Endothelial cell of umbilical vein (primary cell): Measurements from ENCODE around the gene KSR1. TPM values are rescaled to one million over a fixed set of nuclear protein-coding genes. Genes with fewer than 3 reads are reported as not detected.

ENCODE experiments used
- BruUV-seq: library from RNA; stranded (reverse); fragments of 400-500 nt; replicated peaks from 2 replicates; lab custom pipeline; 2021; lab: Mats Ljungman, UMichigan
- CTCF ChIA-PET: fragments of 300-600, 350-600 bp; sonication (Branson Sonifier 250); formaldehyde crosslinking; loops from one replicate; lab custom pipeline; 2021; ENCODE audit warnings: antibody characterized with exemption, inconsistent platforms; lab: Charles Lee
- POLR2A ChIA-PET: fragments of 300-600, 350-600 bp; sonication (Branson Sonifier 250); formaldehyde crosslinking; loops from one replicate; lab custom pipeline; 2021; ENCODE audit warnings: antibody characterized with exemption, inconsistent platforms; lab: Charles Lee
- DNase-seq: peaks from one replicate; pipeline ENCODE4 v3.0.0-alpha.2; 2011; ENCODE audit warnings: low read depth, low spot score
- FAIRE-seq: peaks from 2 replicates; lab custom pipeline; 2011; peaks lifted over from hg19 to GRCh38; lab: Jason Lieb, UNC
- H2AFZ ChIP-seq: 2 replicates; pipeline ENCODE4 v1.6.0; 2012; ENCODE audit warnings: low read depth, low read length, control low read depth, inconsistent platforms
- H3K27ac ChIP-seq: 2 replicates; pipeline ENCODE4 v1.5.1; 2011; ENCODE audit warnings: low read depth, mild to moderate bottlenecking, control low read depth, low read length, moderate library complexity; ENCODE audit not compliant: insufficient read depth
- H3K27me3 ChIP-seq, 2 experiments: 2 replicates each; pipeline versions ENCODE4 v1.6.0 to v1.6.1; 2011; ENCODE audit warnings: low read length in 2 of 2, mixed read lengths in 1 of 2; ENCODE audit not compliant: control insufficient read depth in 2 of 2, insufficient read depth in 2 of 2
- H3K36me3 ChIP-seq, 2 experiments: 2 replicates in 1 of 2; 3 replicates in 1 of 2; pipeline ENCODE4 v1.5.1; 2011; ENCODE audit warnings: low read length in 2 of 2, mild to moderate bottlenecking in 1 of 2, moderate library complexity in 1 of 2; ENCODE audit not compliant: control insufficient read depth in 2 of 2, insufficient read depth in 2 of 2; ENCODE audit errors: extremely low read depth in 1 of 2
- H3K4me1 ChIP-seq: 3 replicates; pipeline ENCODE4 v1.5.1; 2011; ENCODE audit warnings: mild to moderate bottlenecking, low read length; ENCODE audit not compliant: control insufficient read depth, insufficient read depth; ENCODE audit errors: extremely low read depth
- H3K4me2 ChIP-seq: 2 replicates; pipeline ENCODE4 v1.6.1; 2011; ENCODE audit warnings: low read length, control low read depth, mixed read lengths; ENCODE audit not compliant: insufficient read depth
- H3K4me3 ChIP-seq, 3 experiments: fragments of 200-600 bp in 1 of 3; sonication (generic), shearing (Covaris generic) in 1 of 3; replicated peaks in 1 of 3; 2 replicates each; pipeline ENCODE4 v1.5.1; 2011 to 2016; ENCODE audit warnings: control low read depth in 3 of 3, low read length in 3 of 3, mild to moderate bottlenecking in 2 of 3, inconsistent platforms in 1 of 3, low read depth in 1 of 3, moderate library complexity in 1 of 3; ENCODE audit not compliant: insufficient read depth in 1 of 3
- H3K79me2 ChIP-seq: 2 replicates; pipeline ENCODE4 v1.6.0; 2012; ENCODE audit warnings: low read length, inconsistent platforms; ENCODE audit not compliant: control insufficient read depth, insufficient read depth
- H3K9ac ChIP-seq: replicated peaks from 2 replicates; pipeline ENCODE3; 2011; ENCODE audit warnings: low read length, control low read depth; ENCODE audit not compliant: insufficient read depth; ENCODE audit errors: extremely low read depth
- H3K9me1 ChIP-seq: replicated peaks from 3 replicates; pipeline ENCODE4 v1.6.0; 2011; ENCODE audit warnings: mild to moderate bottlenecking, low read length; ENCODE audit not compliant: control insufficient read depth, insufficient read depth; ENCODE audit errors: extremely low read depth
- H3K9me3 ChIP-seq: replicated peaks from 2 replicates; pipeline ENCODE4 v1.5.1; 2012; ENCODE audit warnings: low read length, inconsistent platforms; ENCODE audit not compliant: control insufficient read depth, insufficient read depth
- H4K20me1 ChIP-seq: replicated peaks from 2 replicates; pipeline ENCODE3; 2011; ENCODE audit warnings: mild to moderate bottlenecking, low read length; ENCODE audit not compliant: control insufficient read depth, insufficient read depth; ENCODE audit errors: extremely low read depth
- CTCF ChIP-seq, 2 donors: IDR thresholded peaks; 1 replicate in 1 of 2; 2 replicates in 1 of 2; pipeline ENCODE4 v1.5.1; 2011; ENCODE audit warnings: low read length in 2 of 2, mild to moderate bottlenecking in 2 of 2, moderate library complexity in 2 of 2, control low read depth in 1 of 2, inconsistent platforms in 1 of 2, low read depth in 1 of 2; ENCODE audit not compliant: insufficient read depth in 1 of 2; ENCODE audit errors: extremely low read depth in 1 of 2
- EZH2 ChIP-seq: IDR thresholded peaks from 2 replicates; pipeline ENCODE4 v1.6.1; 2012; ENCODE audit warnings: borderline replicate concordance, low read depth, mild to moderate bottlenecking, moderate library complexity, low read length, inconsistent platforms; ENCODE audit not compliant: severe bottlenecking
- FOS ChIP-seq: IDR thresholded peaks from 2 replicates; pipeline ENCODE4 v1.6.1; 2011; ENCODE audit warnings: mild to moderate bottlenecking, low read length, moderate library complexity, borderline replicate concordance; ENCODE audit not compliant: insufficient read depth
- GATA2 ChIP-seq: IDR thresholded peaks from 2 replicates; pipeline ENCODE4 v1.7.0; 2011; ENCODE audit warnings: low read depth, mild to moderate bottlenecking, moderate library complexity, mixed read lengths, low read length; ENCODE audit not compliant: insufficient read length, insufficient read depth
- JUN ChIP-seq: IDR thresholded peaks from 2 replicates; pipeline ENCODE4 v1.6.1; 2011; ENCODE audit warnings: borderline replicate concordance, low read depth; ENCODE audit not compliant: insufficient read length, insufficient read depth
- MAX ChIP-seq: IDR thresholded peaks from 2 replicates; pipeline ENCODE4 v1.6.1; 2011; ENCODE audit not compliant: insufficient read depth, insufficient read length
- MYC ChIP-seq: IDR thresholded peaks from one replicate; pipeline ENCODE4 v1.6.1; 2011; ENCODE audit warnings: mild to moderate bottlenecking, low read depth, low read length
- POLR2A ChIP-seq: IDR thresholded peaks from 2 replicates; pipeline ENCODE4 v1.6.1; 2012; ENCODE audit warnings: low read depth, mild to moderate bottlenecking, control low read depth, low read length
- POLR2AphosphoS5 ChIP-seq: IDR thresholded peaks from 2 replicates; pipeline ENCODE4 v1.6.1; 2012; ENCODE audit warnings: low read depth, mild to moderate bottlenecking, control low read depth, low read length, moderate library complexity; ENCODE audit not compliant: insufficient read depth
- dilution Hi-C: fragments of 300-500 bp; cut with MboI; formaldehyde crosslinking; loops from one replicate; pipeline ENCODE4 v1.15.0; 2019; ENCODE audit warnings: low sequenced_read_pairs; ENCODE audit not compliant: extremely low pct_ligation_motif_present
- intact Hi-C: fragments of 100-400 bp; cut with micrococcal nuclease; formaldehyde crosslinking; loops from one replicate; pipeline ENCODE4 v1.10.0; 2022
- polyA plus RNA-seq, 4 experiments: library from polyadenylated mRNA; depleted of rRNA in 3 of 4; stranded (reverse) in 3 of 4; unstranded in 1 of 4; fragments of >200 nt; gene quantifications; 2 replicates each; pipeline versions ENCODE4 v1.2.1 to v1.2.3, GENCODE V29; 2011 to 2012; ENCODE audit warnings: missing spikeins in 1 of 4
- total RNA-seq: library from RNA; stranded (reverse); gene quantifications from 2 replicates; pipeline ENCODE4 v1.2.3, GENCODE V29; 2021

KSR1 gene
- total and polyA plus RNA-seq, 2 donors (not counting 3 experiments of a cell fraction or from before 2014, with no cell fraction given), result 35.4 to 80.2 TPM

GRCh38 chr17:27511168-27511883 lies 55.1 kb downstream of the KSR1 start:
- peaks cover 3% of the 10 kb centered on the region for H3K79me2 ChIP-seq
- H3K9me1 ChIP-seq, result no peaks in the 10 kb centered on the region
- H3K9me3 ChIP-seq, result no peaks in the 10 kb centered on the region
- H3K4me1 ChIP-seq, result no peaks in the 10 kb centered on the region
- dilution Hi-C loops, result no loop called here
- H3K4me3 ChIP-seq, result no peak overlapping the region
- FAIRE-seq, result no peak
- no peaks in the 10 kb centered on the region for H3K27me3 ChIP-seq
- DNase-seq, result no peak
- H2AFZ ChIP-seq, result no peak overlapping the region
- H3K36me3 ChIP-seq, result no peaks in the 10 kb centered on the region
- BruUV-seq, result no TSS peak
- CTCF ChIA-PET, result interaction anchor here (0.9 to 1.6 kb wide), 3 partner anchors 10 to 275 kb away, joined by 3 to 7 read pairs (median 4); no protein-coding TSS in a partner anchor
- no peaks in the 10 kb centered on the region for H4K20me1 ChIP-seq
- TF ChIP-seq JUN (no peak), POLR2AphosphoS5 (no peak), MYC (no peak), MAX (no peak), EZH2 (no peak), POLR2A (no peak), GATA2 (no peak), CTCF (IDR thresholded peaks at IDR 0.05; ENCODE audit: extremely low read depth in 1 of 2, insufficient read depth in 1 of 2, low read depth in 1 of 2, low read length in 2 of 2) (no peak), FOS (no peak)
- H3K4me2 ChIP-seq, result no peak overlapping the region
- POLR2A ChIA-PET, result no interaction called here
- no peak overlapping the region for H3K27ac ChIP-seq
- no peak overlapping the region for H3K9ac ChIP-seq
- intact Hi-C loops, result no loop called here
